Activated CD4-positive, alpha-beta T cell treated with anti-CD3 and anti-CD28 coated beads, Interleukin-2, amount 50 U/mL, for 24 hours (primary cell): ENCODE measurements around the gene MAP3K14.
"Not testable (repeated sequence)": the region's sequence is repeated elsewhere in the genome, so short reads cannot be mapped to it uniquely, and the experiment has no call there.

Source experiments
- DNase-seq, 2 donors: peaks; one replicate each; pipeline ENCODE4 v3.0.0-alpha.2; 2020; ENCODE audit warnings: low read depth in 1 of 2, low spot score in 1 of 2

Gene MAP3K14

DNA sequence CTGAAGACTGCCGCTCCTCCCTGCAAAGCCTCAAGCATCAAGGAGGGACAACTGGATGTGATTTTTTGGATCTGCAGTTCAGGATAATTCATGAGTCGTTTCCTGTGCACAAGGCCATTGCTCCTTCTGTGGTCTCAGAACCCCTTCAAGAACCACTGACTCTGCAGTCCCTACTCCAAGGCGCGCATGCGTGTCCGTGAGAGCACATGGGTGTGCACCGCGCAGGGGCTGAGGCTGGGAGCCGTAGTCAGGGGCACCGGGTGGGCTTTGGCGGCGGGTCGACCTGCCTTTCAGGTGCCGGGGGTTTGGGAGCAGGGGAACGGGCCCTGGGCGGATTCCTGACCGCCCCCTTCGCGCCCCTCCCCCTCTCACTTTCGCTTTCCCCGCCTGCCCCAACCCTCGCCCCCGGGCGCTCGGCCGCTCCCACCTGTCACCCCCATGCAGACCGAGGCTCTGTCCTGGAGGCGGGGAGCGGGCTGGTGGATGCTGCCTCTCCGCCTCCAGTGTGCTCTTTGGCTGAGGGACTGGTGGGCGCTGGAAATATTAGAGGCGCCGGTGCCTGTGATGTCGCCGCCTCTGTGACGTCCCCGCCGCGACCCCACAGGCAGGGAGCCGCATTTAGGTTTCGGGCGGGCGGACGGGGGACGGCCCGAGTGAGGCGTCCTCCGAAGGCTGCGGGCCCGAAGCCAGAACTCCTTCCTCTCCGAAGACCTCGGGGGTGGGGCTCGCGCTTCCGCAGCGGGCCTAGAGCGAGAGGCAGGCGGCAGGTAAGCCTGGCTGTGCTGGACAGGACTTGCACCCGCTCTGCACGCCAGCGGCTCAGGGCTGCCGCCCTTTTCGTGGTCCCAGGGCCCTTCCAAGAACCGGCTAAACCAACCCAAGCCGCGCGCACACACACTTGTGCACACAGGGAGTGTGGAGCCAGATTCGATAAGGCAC is 55.0 kb downstream of the MAP3K14 start, which contains the start of gene SPATA32:
SPATA32 (minus strand) TSS at position 518 of the 939 bp plus-strand sequence; CDS start at position 440, 78 bp downstream.
- peak; percentile 39 to 41 for DNase-seq

DNA sequence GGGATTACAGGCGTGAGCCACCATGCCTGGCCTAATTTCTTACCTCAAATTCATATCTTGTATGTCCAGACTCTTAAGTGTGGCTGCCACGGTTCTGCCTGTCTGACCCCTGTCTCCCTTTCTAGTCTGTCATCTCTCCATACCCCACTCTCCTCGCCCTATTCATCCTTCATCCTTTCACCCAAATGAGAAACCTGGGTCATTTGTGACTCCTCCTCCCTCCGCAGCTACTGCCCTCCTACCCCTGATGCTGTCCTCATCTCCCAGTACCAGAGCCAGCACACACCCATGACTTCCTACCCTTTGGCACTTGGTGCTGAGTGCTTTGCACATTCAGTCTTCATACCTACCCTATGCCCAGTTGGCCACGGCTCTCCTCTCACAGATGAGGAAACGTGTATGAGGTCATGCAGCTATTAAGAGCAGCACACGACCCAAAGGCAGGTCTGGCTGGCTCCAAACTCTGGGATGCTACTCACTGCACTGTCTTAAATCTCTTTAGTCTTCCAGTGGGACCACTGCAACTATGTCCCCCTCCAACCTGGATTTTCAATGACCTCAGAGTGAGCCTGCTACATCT is 56.5 kb downstream of the MAP3K14 start:
- no peak for DNase-seq

DNA sequence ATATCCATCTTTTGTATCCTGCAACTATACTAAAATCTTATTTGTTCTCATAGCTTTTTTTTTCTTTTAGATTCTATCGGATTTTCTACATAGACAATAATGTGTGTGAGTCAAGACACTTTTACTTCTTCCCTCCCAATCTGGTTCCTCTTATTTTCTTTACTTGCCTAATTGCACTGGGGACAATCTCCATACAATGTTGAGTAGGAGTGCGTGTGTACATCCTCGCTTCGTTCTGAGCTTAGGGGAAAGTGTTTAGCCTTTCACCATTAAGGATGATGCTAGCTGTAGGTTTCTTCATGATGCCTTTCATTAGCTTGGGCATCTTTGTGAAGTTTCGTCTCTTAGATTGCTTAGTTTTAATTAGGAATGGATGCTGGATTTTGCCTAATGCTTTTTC is 57.8 kb downstream of the MAP3K14 start:
- DNase-seq = no peak

DNA sequence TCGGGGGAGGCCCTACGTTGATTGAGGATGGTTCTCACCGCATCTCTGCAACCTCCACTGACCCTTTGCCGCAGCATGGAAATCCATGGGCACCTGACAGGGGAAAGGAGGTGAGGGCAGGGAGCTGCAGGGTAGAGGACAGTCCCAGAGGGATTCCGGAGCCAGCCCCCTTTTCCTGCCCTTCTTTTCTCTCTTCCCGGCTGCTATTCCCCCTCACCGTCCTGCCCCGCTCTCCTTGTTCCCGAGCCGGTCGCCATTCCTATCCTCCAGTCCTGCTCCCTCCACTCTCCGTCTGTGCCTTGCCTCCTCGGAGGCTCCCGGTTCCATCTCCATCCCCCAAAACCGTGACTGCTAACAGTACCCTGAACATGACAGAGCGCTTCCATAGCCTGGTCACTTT is 59.7 kb downstream of the MAP3K14 start:
- no peak for DNase-seq

DNA sequence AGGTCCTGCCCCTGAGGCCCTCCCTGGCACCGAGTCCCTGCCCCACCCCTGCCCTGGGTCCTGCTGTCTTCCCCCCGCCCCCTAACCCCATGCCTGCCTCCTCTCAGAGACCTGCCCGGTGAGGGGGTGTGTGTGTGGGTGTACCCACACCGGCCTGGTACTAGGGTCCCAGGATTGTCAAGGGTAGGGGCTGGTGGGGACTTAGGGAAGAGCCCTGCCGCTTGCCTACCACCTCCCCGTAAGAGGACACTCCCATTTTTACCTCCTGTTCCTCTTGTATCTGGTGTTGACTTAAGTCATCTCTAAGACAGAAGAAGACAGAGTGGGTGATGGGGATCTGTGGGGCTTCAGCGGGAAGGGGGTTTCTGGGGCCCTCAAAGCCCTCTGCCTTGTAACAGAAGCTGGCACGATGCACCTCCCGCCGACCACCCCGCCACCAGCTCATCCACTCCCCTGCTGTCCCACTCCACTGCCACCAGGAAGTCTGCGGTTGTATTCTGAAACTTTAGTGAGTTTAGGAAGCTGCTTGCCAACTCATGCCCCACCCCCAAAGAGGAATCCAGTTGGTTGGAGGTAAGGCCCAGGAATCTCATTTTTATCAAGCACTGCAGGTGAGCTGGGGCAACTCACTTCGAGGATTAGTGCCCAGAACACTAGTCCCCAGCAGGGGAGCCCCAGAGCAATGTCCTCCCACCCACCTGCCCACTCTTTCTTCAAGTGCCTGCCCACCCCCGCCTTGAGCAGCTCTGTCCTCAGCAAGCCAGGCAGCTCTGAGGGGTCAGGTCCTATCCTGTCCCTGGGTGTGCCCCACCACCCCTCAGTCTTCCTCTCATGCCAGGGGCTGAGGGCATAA is 60.5 kb downstream of the MAP3K14 start:
- no peak for DNase-seq

DNA sequence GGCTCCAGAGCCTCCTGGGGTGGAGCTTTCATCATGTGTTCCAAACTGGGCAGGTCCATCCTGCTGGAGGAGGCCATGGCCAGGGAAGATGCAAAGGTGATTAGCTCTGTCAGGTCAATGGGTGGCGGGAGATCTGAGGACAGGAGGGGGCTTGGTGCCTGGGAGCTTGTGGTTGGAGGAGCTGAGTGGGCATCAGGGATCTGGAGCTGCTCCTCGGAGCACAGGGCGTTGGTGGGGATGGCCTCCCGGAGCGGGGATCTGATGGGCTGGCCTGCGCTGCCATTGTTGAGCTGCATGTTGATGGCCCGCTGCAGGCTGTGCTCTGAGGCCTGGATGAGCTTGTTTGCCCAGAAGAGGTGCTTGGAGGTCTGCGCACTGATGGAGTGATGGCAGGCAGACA is 61.5 kb downstream of the MAP3K14 start:
- DNase-seq = no peak

DNA sequence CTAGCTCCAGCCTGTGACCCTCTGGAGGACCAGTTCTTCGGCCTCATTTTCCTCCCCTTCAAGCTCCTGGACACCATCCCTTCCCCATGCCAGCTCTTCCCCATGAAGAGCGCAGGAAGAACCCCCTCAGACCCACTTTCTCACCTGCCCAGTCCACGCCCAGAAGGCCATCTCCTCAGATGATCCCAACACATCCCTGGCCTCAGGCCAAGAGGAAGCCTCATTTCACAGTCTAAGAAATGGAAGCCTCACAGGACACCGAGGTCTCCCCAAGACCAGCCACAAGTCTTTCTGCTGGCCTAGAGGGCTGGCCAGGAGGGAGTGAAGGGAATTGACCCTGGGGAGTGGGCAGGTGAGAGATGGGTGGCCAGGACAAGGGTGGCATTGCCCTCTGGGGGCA is 62.9 kb downstream of the MAP3K14 start:
- DNase-seq = no peak

DNA sequence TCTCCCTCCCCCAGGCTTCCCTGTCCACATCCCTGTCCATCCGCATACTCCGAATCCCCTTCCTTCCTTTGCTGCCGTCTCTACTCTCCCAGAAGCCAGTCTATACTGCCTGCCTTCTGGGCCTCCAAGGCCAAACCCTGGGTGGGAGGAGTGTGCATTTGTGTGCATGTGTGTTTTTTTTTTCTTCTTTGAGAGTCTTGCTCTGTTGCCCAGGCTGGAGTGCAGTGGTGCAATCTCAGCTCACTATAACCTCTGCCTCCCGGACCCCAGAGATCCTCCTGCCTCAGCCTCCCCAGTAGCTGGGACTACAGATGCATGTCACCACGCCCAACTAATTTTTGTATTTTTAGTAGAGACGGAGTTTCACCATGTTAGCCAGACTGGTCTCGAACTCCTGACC is 63.6 kb downstream of the MAP3K14 start:
- DNase-seq = not testable (repeated sequence)

DNA sequence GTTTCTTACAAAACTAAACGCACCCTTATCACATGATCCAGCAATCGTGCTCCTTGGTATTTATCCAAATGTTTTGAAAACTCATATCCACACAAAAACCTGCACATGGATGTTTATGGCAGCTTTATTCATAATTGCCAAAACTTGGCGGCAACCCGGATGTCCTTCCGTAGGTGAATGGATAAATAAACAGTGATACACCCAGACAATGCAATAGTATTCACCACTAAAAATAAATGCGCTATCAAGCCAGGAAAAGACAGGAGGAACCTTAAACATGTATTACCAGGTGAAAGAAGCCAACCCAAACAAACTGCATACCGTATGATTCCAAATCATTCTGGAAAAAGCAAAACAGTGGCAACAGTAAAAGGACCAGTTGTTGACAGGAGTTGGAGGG is 64.9 kb downstream of the MAP3K14 start:
- DNase-seq = no peak

DNA sequence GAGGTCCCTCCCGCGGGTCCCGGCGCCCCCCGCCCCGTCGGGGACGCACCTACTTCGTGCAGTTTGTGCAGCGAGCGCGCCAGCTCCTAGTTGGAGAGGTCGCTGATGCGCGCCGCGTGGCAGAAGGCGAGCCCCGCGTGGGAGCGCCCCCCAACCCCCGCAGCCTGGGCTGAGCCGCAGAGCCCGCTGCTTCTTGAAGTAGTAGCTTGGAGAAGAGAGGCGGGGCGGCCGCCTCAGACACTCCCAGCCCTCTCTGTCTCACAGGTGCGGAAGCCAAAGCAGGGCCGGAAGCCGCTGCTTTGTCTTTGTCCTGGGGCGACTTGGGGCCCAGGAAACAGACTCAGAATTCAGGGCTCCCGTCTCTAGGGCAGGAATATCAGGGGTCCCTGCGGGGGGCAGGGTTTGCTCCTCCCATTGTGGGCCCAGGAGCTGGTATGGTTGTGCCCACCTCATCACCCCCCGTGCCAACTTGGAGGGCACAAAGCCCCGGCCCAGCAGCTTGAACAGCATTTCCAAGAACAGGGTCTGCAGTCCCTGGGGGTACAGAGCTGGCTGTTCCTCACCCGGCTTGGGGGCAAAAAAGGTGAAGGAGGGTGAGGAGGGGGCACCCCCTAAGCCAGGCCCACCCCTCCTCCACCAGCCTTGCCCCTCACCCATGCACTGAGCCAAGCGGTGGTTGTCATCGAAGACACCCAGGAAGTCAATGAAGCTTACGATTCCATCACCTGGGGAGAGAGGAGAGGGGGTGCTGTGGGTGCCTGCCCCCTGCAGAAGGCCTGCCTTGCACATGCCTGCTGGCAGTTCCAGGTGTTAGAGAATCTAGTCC is 68.5 kb downstream of the MAP3K14 start:
- DNase-seq = peak in 1 of 2 donors; percentile 64

DNA sequence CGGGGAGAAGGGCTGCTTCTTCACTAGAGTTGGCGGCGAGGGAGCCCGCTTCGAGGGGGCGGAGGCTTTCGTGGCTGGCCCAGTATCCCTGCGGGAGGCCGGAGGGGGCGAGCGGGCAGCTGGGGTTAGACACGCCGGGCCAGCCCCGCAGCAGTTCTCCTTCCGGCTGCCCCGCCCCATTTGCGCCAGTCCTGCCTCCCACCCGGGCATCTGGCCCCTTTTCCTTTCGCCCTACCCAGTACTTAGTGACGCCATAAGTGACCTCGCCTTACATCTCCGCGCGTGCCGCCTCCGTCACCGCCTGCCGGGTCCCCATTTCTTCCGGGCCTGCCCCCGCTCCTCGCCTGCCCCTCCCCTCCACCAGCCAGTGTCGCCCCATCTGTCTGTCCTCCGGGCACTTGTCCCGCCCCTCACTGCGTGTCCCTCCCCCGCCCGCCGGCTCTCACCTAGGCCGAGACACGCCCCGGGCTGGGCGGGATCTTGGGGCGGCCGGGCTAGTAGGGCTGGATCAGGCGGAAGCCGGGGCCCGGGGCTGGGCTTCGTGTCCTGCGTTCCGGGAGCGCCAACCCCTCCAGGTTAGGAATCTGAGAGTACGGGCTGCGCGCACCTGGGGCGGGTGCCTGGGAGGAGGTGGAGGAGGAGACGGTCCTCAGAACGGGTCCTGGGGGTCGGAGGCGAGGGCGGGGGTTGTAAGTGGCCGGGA is 69.2 kb downstream of the MAP3K14 start:
- DNase-seq = peak; percentile 93 to 94

DNA sequence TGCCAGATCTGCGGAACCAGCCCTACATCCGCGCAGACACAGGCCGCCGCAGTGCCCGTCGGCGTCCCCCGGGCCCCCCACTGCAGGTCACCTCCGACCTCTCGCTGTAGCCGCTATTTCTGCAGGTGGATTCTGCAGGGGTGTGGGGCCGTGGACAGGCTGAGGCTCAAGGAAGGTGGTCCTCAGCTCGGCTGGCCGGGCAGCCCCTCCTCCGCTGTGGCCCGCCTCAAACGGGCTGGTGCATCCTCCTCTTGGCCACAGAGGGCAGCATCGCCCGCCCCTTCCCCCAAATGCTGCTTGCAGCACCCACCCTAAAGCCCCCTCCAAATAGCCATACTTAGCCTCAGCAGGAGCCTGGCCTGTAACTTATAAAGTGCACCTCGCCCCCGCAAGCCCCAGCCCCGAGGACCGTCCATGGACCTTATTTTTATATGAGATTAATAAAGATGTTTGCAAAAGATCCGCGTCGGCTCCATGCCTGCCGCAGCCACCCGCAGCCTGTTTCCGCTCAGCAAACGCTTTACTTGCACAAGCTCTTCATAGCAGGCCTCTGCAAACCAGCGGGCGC is 69.9 kb downstream of the MAP3K14 start:
- no peak for DNase-seq

DNA sequence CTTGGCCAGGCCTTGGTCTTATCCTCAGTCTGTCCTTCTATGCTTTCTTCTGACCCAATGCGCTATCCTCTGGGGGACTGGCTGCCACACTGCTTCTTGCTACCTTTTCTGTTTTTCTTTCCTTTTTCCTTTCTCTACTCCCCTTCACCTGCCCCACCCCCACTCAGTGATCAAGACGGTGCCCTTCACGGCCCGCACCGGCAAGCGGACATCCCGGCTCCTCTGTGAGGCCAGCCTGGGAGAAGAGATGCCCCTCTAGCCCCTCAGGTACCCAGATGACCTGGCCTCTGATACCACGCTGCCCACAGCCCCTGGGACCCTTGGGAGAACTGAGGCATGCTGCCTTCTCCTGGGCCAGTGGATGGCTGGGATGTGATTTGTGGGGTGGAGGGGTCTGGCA is 70.5 kb downstream of the MAP3K14 start:
- no peak for DNase-seq

DNA sequence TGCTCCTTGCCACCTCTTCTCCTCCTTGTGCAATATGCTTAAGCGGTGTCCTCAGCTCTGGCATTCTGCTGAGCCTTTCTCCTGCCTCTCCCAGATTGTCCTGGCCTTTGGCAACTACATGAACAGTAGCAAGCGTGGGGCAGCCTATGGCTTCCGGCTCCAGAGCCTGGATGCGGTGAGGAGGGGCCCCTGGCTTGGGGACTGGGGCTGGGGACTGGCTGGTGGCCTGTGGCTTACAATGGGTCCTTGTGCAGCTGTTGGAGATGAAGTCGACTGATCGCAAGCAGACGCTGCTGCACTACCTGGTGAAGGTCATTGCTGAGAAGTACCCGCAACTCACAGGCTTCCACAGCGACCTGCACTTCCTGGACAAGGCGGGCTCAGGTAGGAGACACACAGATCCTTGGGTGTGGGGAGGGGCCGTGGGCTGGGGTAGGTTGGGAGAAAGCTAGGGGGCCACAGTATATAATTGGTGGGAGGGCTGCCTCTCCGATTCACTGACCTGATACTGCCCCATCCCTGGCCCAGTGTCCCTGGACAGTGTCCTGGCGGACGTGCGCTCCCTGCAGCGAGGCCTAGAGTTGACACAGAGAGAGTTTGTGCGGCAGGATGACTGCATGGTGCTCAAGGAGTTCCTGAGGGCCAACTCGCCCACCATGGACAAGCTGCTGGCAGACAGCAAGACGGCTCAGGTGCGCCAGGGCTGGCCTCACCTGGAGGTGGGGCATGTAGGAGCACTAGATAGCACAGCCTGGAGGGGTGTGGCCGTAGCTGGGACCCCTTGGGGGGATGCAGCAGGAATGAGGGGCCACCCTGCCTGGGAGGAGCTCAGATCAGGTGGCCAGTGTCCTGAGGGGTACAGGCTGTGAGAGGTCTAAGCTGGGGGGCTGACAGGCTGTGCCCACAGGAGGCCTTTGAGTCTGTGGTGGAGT is 71.8 kb downstream of the MAP3K14 start:
- DNase-seq = no peak

DNA sequence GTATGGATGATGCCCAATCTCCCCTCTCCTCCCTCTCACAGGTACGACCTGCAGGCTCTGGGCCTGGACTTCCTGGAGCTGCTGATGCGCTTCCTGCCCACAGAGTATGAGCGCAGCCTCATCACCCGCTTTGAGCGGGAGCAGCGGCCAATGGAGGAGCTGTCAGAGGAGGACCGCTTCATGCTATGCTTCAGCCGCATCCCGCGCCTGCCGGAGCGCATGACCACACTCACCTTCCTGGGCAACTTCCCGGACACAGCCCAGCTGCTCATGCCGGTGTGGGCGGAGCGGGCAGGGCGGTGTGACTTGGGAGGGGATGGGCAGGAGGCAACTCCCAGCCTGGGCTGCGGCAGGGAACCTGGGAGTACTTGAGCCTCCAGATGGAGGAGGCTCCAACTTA is 73.1 kb downstream of the MAP3K14 start:
- no peak for DNase-seq

DNA sequence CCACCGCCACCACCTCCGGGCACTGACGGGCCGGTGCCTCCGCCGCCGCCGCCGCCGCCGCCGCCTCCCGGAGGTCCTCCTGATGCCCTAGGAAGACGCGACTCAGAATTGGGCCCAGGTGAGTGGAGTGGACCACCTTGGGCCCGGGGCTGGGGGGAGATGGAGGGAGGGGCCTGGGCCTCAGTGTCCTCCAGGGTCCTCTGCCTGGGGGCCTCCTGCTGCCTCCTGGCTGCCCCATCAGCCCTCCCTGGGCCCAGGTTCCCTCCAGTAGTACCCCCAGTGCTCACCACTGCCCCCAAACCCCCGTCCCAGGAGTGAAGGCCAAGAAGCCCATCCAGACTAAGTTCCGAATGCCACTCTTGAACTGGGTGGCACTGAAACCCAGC is 74.8 kb downstream of the MAP3K14 start:
- DNase-seq = no peak

DNA sequence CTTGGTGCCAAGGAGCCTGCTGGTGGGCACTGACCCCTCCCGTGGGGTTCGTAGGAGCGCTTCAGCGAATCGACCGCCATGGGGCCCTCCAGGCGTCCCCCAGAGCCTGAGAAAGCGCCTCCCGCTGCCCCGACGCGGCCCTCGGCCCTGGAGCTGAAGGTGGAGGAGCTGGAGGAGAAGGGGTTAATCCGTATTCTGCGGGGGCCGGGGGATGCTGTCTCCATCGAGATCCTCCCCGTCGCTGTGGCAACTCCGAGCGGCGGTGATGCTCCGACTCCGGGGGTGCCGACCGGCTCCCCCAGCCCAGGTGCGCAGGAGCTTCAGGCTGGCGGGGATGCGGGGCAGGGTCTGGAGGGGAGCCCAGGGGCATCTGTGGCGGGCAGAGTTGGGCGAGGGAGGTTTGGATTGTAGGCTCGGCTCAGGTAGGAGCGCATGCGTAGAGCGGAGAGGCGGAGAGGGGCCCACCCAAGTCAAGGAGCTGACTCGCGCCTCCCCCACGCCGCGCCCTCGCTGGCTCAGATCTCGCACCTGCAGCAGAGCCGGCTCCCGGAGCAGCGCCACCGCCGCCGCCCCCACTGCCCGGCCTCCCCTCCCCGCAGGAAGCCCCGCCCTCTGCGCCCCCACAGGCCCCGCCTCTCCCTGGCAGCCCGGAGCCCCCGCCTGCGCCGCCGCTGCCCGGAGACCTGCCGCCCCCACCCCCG is 75.3 kb downstream of the MAP3K14 start:
- no peak for DNase-seq

DNA sequence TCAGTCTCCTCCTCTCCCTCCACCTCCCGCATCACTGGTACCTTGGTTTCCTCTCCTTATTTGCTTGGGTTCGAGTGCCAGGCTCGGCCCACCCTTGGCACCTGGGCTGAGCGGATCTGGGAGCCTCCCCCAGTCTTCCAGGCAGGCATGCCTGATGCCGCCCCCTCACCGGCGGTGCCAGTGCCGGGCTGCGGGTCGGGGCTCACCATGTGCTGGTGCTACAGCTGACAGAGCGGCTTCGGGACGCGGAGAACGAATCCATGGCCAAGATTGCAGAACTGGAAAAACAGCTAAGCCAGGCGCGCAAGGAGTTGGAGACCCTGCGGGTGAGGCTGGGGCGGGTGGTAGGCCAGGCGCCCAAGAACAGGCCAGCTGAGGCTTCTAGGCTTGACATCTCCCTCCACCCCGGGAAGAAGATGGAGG is 75.9 kb downstream of the MAP3K14 start:
- no peak for DNase-seq
